GM19395 (cell line): ENCODE results near the gene UBAC1.
"Not testable (repeated sequence)": the region's sequence is repeated elsewhere in the genome, so short reads cannot be mapped to it uniquely, and the experiment has no call there.

Experiments used
- ATAC-seq: cut with Tn5 transposase; IDR thresholded peaks from one replicate; pipeline ENCODE4 v1.9.1; 2021; ENCODE audit warnings: mild to moderate bottlenecking, moderate library complexity; ENCODE audit not compliant: unreplicated experiment

Gene UBAC1

DNA sequence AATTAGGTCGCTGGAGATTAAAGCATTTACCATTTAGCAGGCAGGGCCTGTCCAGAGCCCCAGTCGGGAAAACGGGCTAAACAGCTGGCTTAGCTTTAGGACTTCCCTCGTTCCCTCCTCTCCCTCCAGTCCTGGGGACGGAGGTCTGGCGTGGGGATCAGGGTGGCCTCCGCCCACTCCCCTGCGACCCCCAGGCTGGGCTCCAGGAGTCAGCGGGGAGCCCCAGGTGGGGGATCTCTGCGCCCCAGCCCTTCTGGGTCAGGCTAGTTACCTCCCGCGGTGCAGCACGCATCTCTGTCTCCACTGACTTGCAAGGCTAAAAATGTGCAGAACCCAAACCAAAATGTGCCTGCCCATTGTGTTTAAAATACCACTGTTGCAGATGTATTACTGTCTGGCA, 37.7 kb downstream of the UBAC1 start:
- no peak for ATAC-seq

DNA sequence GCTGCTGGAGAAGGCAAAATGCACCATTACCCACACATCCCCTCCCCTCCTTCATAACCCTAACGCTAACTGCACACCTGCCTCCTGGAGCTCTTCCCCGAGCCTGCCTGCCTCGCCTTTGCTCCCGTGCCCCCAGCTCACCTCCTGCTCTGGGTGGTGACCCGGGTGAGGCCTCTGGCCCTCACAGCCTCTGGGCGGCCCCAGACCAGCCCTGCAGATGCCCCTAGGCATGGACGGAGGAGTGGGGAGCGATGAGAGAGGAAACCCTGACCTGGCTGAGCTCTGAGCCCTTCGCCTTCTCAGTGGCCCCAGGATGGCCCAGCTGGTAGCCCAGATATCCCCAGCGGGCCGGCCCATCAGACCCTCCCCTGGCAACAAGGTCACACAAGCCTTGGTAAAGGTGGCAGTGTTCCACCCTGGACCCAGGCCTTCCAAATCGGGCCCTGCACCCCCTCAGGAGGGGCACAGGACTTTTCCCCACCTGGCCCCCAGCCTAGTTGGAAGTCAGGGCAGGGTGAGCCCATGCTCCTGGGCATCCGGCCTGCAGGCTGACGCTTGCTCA, 39.3 kb downstream of the UBAC1 start:
- no peak for ATAC-seq

DNA sequence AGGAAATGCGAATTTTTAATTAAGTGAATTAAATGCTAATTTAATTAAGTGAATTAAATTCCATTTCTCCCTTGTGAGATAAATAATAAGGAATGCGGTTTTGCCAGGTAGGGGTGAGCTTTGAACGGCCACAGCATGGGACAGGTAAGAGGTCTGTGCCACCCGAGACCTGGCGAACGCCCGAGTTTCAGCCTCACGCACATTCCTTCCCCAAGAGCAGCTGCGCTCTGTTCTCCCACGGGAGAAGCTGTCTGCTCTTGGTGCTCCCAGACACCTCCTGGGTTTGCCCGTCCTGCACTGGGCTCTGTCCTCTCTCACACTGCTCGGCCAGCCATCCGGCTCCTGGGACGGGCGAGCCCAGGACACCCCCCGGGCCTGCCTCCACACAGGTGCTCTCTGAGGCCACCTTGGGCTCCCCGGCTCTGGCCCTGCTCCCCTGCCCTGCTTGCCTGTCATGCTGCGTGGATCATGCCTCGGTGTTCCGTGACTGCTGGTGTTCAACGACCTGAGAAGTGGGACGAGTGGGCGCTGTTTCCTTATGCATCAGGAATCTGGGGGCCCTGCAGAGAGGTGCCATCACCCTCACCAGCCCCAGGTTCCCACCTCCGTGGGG, 40.1 kb downstream of the UBAC1 start:
- ATAC-seq, result no peak

DNA sequence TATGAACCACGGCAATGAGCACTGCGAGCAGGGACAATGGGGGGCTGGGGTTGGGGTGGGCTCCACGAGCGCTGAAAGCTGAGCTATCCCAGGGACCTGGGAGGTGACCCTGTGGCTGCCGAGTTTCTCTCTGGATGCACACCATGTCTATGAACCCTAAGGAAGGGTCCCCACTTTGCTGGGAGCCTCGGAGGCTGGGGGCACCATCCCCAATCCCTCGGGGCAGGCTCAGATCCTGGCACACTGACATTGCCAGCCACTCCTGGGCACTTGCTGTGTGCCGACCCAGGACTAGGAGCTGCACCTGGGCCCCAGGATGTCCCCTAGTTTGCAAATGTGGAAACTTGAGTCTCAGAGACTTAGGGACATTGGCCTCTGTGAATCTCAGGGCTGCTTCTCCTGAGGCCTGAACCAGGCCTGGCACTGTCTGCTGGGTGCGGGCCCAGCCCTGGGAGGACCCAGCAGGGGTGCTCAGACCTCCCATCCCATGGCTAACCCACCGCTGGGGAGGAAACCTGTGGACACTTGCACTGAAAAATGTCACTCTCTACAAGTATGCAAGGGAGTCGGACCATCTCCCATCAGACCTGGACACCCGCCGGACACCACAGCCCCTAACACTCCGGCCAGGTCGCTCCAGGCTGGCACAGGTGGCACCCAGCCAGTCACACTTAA, 40.8 kb downstream of the UBAC1 start:
- no peak for ATAC-seq

DNA sequence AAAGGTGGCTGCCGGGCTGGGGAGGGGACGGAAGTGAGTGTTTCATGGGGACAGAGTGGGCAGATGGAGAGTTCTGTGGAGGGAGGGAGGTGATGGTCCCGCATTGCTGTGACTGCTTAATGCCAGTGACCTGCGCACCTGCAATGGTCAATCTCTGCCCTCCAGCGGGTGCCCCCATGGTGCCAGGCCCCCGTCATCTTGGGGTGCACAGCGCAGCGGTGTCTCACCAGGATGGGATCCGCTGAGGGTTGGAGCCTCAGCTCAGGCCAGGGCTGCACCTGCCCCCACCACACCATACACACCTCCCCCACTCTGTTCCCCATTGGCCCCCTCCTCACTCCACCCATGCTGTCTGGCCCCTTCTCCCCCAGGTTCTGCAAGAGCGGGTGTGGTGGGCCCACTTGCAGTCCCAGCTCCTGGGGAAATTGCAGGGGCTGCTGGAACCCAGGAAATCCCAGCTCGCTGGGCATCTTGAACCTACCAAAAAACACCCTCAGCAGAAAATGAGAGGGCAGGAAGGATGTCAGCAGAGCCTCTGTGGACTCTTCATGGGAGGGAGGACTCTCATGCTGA, 41.8 kb downstream of the UBAC1 start:
- no peak for ATAC-seq

DNA sequence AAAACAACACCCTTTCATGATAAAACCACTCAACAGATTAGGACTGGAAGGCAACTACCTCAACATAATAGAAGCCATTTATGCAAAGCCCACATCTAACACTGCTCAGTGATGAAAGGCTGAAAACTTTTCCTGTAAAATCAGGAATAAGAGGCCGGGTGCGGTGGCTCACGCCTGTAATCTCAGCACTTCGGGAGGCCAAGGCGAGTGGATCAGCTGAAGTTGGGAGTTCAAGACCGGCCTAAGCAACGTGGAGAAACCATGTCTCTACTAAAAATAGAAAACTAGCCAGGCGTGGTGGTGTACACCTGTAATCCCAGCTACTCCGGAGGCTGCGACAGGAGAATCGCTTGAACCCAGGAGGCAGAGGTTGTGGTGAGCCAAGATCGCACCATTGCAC, 44.9 kb downstream of the UBAC1 start:
- ATAC-seq, result not testable (repeated sequence)

DNA sequence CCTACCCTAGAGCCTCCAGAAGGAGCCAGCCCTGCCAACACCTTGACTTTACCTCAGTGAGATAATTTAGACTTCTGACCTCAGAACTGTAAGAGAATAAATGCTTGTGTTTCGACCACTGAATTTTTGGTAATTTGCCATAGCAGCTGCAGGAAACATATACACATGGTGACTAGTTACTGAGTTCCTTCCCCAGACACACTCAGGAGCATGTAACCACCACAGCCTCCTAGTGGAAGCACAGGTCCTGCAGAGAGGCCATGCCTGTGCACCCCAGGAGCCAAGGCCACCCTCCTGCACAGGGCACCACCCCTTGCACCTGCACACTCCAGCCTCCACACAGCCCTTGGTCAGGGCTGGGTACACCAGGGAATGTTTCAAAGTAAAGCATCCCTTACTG, 46.3 kb downstream of the UBAC1 start:
- ATAC-seq, result no peak

DNA sequence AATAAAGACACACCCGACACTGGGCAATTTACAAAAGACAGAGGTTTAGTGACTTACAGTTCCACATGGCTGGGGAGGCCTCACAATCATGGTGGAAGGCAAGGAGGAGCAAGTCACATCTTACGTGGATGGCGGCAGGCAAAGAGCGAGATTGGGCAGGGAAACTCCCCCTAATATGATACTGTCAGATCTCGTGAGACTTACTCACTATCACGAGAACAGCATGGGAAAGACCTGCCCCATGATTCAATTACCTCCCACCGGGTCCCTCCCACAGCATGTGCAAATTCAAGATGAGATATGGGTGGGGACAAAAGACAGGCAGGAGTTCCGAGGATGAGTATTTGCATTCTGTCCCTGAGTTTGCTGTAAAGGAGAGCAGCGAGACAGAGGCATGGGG, 49.9 kb downstream of the UBAC1 start:
- not testable (repeated sequence) for ATAC-seq

DNA sequence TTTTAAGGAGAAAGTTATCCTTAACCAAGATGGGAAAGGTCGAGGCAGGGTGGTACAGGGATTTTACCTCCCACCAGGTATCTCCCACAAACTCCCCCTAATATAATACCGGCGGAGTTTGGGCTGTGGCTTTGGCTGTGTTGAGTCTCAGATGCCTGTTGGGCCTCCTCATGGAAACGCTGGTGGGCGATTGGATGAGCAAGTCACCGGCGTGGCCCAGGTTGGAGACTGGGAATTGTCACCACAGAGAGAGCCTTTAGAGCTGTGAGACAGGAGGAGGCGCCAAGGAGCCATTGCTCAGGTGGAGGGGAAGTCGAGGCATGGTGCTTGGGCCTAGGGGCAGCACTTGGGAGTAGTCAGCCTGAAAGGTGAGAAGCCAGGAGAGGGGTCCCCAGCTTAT, 50.4 kb downstream of the UBAC1 start:
- no peak for ATAC-seq

DNA sequence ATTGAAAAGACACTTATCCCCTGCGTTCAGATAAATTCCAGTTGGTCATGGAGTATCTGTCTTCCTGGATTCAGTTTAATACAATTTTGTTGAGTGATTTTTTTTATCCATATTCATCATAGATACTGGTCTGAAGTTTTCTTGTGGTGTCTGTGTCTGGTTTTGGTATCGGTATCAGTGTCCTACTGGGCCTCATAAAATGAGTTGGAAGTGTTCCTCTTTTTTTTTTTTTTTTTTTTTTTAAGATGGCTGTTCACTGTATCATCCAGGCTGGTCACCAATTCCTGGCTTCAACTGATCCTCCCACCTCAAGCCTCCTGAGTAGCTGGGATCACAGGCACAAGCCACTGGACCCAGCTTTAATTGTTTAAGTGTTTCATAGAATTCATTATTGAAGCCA, 51.0 kb downstream of the UBAC1 start:
- no peak for ATAC-seq

DNA sequence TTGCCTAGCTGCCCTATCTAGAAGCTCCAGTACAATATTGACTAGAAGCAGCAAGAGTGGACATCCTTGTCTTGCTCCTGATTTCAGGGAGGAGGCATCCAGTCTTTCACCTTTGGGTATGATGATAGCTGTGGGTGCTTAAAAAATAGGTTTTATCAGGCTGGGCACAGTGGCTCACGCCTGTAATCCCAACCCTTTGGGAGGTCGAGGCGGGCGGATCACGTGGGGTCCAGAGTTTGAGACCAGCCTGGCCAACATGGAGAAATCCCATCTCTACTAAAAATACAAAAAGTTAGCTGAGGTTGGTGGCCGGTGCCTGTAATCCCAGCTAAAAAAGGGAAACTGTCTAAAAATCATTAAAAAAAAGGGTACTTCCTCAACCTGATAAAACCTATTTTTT, 51.8 kb downstream of the UBAC1 start:
- ATAC-seq, result no peak

DNA sequence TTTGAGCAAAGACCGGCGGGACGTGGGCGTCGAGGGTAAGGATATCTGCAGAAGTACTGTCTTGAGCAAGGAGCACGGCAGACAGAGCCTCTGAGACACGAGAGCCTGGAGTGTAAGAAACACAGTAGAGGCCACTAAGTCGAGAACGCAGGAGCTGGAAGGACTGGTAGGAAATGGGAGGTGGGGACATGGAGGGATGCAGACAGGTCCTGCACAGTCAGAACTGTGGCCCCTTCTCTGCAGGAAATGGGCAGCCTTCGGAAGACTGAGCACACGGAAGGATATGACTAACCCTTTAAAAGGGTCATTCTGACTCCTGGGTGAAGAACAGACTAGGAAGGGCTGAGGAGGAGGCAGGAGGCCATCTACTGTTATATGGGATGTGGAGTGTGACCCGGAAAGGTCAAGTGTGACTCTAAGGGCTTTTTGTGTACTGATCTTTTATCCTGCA, 52.4 kb downstream of the UBAC1 start:
- no peak for ATAC-seq

DNA sequence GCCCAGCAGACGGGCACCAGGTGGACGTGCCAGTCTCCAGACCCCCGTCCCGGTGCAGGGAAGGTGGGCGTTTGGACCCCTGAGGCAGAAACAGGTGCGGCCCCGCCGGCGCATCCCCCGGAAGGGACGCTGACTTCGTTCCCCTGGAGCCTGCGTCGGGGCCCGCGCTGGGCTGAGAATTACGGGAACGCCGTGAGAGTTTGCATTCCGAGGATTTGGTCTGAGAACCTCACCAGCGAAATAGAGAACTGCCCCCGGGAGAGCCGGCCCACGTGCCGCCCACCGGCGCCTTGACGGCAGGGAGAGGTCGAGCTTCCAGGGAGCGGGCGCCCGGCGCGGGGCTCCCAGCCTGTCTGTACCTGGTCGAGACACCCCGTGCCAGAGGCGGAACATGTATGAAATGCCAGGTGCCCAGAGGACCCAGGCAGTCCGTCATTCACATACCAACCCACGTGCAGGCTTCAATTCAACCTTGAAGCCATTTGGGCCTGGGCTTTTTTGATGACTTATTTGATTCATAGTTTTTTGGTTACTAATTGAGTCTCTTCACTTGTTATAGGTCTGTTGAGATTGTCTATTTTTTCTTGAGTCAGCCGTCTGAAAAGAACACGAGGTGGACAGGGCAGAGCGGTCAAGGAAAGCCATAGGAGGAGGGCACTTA, 53.0 kb downstream of the UBAC1 start:
- ATAC-seq, result no peak

DNA sequence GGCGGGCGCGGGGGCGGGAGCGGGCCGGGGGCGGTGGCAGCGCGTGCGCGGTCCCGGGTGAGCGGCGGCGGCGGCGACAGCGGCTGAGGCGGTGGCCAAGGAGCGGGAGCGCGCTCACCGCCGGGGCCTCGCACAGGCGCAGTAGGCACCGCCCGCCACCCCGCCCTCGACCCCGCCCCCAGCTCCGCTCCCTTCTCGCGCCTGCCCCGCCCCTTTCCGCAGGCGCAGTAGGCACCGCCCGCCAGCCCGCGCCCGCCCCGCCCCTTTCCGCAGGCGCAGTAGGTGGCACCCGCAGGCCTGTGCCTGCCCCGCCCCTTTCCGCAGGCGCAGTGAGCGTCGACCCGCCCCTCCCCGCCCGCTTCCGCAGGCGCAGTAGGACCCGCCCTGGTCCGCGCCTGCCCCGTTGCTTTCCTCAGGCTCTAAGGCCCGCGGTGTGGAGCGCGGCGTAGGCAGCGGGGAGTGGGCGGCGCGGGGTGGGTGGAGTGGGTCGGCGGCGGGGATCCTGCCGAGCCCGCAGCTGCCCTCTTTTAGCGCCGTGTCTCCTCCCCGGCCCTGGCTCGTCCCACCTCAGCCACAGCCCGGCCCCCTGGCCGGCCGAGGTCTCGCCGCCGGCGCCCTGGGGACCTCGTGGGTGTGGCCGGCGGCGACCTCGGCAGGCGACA, 53.6 kb downstream of the UBAC1 start, which contains the start of gene CAMSAP1:
CAMSAP1 (minus strand) TSS at position 116 of the 662 bp plus-strand sequence. CDS start 387 bp downstream, outside the sequence.
- ATAC-seq, result peak; percentile 68

DNA sequence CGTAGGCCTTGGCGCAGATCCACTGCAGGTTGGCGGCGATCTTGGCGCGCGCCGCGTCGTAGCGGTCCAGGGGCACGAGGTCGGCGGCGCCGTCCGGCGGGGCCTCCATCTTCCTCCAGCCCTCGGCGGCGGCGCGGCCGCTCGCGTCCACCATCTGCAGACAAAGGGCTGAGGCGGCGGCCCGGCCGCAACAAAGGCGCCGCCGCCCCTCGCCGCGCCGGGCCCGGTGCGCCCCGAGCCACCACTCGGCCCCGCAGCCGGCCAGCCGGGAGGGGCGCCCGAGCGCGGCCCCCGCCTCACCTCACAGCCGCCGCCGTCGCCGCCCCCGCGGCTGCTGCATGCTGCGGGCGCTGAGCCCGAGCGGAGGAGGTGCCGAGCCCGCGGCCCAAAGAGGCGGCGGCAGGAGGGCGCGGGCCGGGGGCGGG, 54.2 kb downstream of the UBAC1 start:
- peak; percentile 28 for ATAC-seq

DNA sequence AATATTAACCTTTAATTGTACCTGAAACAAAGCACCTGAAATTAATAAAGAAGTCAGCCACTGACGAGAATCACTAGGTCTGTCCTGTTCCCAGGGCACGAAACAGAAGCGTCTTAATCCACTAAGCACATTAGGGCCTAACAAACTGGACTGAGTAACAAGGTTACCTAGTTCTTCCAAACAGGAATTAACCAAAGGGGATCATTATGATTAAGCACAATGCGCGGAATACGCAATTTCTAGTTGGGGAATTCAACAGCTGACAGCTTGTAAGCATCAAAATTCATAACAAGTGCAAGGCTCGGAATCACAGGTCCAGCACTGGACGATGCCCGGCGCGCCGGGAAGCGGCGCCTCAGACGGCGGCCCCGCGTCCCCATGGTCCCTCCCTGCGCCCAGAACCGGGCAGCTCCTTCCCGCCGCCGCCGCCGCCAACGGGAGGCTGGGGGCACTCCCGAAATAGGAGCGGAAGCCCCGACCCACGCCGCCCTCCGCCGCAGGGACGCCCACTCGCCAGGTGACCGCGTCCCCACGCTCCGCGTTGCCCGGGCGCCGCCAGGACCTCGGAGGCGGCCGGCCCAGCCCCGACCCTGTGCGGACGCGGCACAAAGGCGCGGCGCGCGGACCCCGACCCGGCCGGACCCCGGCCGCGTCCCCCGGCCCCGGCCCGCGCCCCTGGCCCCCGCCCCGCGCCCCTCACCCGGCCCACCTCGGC, 54.7 kb downstream of the UBAC1 start:
- peak; percentile 11 for ATAC-seq

DNA sequence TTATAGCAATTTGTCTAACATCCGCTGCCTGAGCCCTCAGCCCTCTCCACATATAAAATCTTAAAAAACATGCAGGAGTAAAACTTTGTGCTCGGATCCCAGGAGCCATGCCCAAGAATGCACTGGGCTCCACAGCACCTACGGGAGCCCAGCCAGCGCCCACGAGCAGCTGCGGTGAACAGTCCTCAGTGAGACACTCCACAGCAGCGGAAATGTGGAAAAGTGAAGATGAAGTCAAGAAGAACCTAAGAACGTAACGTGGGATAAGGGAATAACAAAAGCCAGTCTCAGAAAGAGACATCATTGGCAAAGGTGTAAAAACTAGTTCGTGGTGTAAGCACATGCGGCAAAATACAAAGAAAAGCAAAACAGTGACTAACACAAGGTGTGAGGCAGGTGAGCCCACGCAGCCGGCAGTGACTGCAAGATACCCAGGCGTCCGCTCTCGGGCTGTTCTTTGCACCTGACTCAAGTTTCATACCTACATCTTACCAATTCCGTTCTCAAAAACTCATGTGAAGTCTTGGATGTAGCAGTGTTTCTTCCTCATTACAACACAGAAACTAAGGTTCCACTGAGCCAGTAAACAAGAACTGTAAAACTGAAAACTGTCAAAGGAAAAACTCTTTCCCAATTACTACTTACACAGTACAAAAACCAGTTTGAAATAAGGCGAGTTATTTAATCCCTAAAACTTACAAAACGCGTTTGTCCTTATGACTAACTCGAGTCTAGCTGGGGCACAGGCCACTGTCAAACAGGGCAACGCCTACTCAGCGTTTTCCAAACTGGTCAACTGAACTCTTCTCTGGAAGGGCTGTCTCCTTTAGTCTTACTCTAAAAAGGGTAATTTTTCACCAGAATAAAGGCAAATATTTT, 55.6 kb downstream of the UBAC1 start:
- ATAC-seq, result no peak

DNA sequence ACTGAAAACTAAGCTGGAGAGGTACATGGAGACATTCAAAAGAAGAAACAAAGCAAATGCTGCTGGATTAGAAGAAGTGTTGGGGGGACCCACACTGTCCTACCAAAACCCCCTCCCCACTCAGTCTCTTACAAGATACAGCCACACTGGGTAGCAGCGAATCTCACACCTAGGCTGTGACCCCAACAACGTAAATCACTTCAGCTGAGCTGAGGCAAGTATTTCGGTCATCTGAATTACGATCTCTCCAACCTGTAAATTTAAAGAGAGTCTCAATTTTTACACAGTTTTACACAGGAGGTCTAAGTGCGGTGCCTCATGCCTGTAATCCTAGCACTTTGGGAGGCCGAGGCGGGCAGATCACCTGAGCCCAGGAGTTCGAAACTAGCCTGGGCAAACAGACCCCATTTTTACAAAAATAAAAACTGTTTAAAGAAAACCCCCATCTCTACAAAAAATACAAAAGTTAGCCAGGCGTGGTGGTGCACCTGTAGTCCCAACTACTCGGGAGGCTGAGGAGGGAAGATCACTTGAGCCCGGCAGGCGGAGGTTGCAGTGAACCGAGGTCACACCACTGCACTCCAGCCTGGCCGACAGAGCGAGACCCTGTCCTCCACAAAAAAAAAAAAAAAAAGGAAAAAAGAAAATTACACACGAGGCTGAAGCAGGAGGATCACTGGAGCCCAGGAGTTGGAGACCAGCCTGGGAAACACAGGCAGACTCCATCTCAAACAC, 57.2 kb downstream of the UBAC1 start:
- ATAC-seq, result no peak

DNA sequence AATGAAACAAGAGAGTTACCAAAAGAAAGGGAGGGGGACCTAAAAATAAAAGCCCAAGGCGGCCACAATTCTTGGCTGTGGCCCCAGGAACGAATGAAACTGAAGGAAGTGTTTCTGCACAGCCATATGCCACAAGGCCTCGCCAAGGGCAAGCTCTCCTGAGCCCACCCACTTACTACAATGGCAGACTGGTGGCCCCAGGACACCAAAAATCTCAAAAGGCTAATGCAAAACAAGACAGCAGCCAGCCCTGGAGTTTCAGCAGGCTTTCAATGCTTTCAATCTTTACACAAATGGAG, 57.9 kb downstream of the UBAC1 start:
- no peak for ATAC-seq
